ENCODE data around the gene HEXIM2. TPM values are rescaled to one million over a fixed set of nuclear protein-coding genes. Genes with fewer than 3 reads are reported as not detected.

HEXIM2 gene
- total and polyA plus RNA-seq, 2 of the 13 experiments (the other 11 are each of a cell fraction or from before 2014, with no cell fraction given), result 27.1 to 32.4 TPM

DNA sequence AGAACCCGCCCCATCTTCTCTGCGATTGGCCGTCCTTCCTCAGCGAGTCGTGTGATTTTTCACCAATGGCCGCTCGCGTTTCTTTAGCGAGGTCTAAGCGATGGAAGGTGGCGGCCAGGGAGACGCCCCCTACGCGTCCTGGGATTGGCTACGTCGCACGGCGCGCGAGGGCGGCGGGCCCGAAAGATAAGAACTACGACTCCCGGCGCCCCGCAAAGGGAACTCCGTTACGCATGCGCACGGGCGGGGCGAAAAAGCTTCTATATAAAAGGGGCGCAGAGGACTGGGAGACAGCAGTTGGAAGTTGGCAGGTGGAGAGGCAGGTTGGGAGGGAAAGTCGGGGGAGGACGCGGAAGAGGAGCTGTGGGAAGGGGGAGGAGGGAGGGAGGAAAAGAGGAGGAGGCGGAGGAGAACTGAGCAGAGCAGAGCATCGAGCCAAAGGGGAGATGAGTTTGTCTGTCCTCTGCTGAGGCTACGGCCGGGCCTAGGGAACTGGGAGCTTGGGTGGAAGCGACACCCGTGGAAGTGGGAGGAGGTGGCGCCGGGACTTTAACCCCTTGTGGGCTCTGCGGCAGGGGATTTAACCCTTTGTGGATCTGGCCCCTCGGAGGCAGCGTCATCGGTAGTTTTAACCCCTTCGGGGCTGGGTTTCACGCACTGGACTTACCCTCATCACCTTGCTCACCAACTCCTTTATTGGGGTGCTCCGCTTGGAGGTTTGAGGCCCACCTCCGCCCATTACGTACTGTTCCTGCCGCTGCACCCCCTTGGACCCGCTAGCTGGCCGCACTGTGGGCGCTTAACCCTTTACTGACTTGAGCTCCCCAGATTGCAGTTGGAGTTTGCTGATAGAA lies 13.3 kb upstream of the HEXIM2 start, which contains the start of gene HEXIM1 (continued):
- TF ChIP-seq ZBTB1 (CRISPR knock-in tag; IDR thresholded peaks at IDR 0.05; ENCODE audit: borderline replicate concordance), result no peak
- peak; percentile 88 for TF ChIP-seq RBFOX2 (IDR thresholded peaks at IDR 0.05; ENCODE audit: low read depth, low read length)
- TF ChIP-seq ZNF776 (CRISPR knock-in tag; IDR thresholded peaks at IDR 0.05), result peak; percentile 88; the same call in 1 of the 2 replicates
- no peak; the same call in 1 of the 2 replicates for TF ChIP-seq SMAD3 (CRISPR knock-in tag; IDR thresholded peaks at IDR 0.05)
- no peak for TF ChIP-seq ZFP62 (CRISPR knock-in tag; IDR thresholded peaks at IDR 0.05)
- TF ChIP-seq, protein P1, sequence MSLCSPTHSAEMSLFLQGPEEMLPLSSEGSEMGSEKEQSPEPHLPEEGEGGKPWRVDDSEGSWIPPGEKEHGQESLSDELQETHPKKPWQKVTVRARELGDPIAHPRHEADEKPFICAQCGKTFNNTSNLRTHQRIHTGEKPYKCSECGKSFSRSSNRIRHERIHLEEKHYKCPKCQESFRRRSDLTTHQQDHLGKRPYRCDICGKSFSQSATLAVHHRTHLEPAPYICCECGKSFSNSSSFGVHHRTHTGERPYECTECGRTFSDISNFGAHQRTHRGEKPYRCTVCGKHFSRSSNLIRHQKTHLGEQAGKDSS (CRISPR knock-in tag; IDR thresholded peaks at IDR 0.05; ENCODE audit: borderline replicate concordance, low read depth), result peak; percentile 85
- TF ChIP-seq SIX4 (CRISPR knock-in tag; IDR thresholded peaks at IDR 0.05), result peak; percentile 81
- TF ChIP-seq KDM2A (CRISPR knock-in tag; IDR thresholded peaks at IDR 0.05; ENCODE audit: borderline replicate concordance, low read depth), result peak; percentile 88; the same call in 1 of the 2 replicates
- peak; percentile 82 for TF ChIP-seq ZNF350 (CRISPR knock-in tag; IDR thresholded peaks at IDR 0.05; ENCODE audit: borderline replicate concordance, low read depth)
- no peak for TF ChIP-seq MBNL3 (CRISPR knock-in tag; conservative IDR thresholded peaks at IDR 0.05)
- TF ChIP-seq ZNF619 (CRISPR knock-in tag; IDR thresholded peaks at IDR 0.05), result peak; percentile 96
- TF ChIP-seq, protein P2, sequence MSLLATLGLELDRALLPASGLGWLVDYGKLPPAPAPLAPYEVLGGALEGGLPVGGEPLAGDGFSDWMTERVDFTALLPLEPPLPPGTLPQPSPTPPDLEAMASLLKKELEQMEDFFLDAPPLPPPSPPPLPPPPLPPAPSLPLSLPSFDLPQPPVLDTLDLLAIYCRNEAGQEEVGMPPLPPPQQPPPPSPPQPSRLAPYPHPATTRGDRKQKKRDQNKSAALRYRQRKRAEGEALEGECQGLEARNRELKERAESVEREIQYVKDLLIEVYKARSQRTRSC (CRISPR knock-in tag; IDR thresholded peaks at IDR 0.05; ENCODE audit: low read depth), result peak; percentile 65; the same call in 1 of the 2 replicates
- 0 out of 2 replicates have a peak, but pooled peaks have one; percentile 11 for TF ChIP-seq REXO4 (CRISPR knock-in tag; IDR thresholded peaks at IDR 0.05; ENCODE audit: borderline replicate concordance)
- TF ChIP-seq TAF15 (IDR thresholded peaks at IDR 0.05; ENCODE audit: low read depth, low read length, poor library complexity, severe bottlenecking), result peak; percentile 96
- peak; percentile 72 for TF ChIP-seq PHF20 (CRISPR knock-in tag; IDR thresholded peaks at IDR 0.05)
- TF ChIP-seq SCMH1 (CRISPR knock-in tag; IDR thresholded peaks at IDR 0.05; ENCODE audit: borderline replicate concordance), result no peak
- TF ChIP-seq ZNF615 (CRISPR knock-in tag; IDR thresholded peaks at IDR 0.05; ENCODE audit: borderline replicate concordance), result peak; percentile 95; the same call in 1 of the 2 replicates
- TF ChIP-seq CHCHD3 (CRISPR knock-in tag; IDR thresholded peaks at IDR 0.05), result no peak; the same call in 1 of the 2 replicates
- TF ChIP-seq ZNF432 (CRISPR knock-in tag; IDR thresholded peaks at IDR 0.05; ENCODE audit: borderline replicate concordance), result no peak
- peak; percentile 53 for TF ChIP-seq PHF5A (CRISPR knock-in tag; IDR thresholded peaks at IDR 0.05; ENCODE audit: low read depth, unreplicated experiment)
- TF ChIP-seq, protein P3, sequence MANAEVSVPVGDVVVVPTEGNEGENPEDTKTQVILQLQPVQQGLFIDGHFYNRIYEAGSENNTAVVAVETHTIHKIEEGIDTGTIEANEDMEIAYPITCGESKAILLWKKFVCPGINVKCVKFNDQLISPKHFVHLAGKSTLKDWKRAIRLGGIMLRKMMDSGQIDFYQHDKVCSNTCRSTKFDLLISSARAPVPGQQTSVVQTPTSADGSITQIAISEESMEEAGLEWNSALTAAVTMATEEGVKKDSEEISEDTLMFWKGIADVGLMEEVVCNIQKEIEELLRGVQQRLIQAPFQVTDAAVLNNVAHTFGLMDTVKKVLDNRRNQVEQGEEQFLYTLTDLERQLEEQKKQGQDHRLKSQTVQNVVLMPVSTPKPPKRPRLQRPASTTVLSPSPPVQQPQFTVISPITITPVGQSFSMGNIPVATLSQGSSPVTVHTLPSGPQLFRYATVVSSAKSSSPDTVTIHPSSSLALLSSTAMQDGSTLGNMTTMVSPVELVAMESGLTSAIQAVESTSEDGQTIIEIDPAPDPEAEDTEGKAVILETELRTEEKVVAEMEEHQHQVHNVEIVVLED (CRISPR knock-in tag; IDR thresholded peaks at IDR 0.05; ENCODE audit: borderline replicate concordance), result peak; percentile 98
- TF ChIP-seq ZNF331 (CRISPR knock-in tag; IDR thresholded peaks at IDR 0.05), result peak; percentile 82
- TF ChIP-seq AKAP8 (CRISPR knock-in tag; IDR thresholded peaks at IDR 0.05), result peak; percentile 96
- peak; percentile 87 for TF ChIP-seq ZFP82 (CRISPR knock-in tag; IDR thresholded peaks at IDR 0.05; ENCODE audit: borderline replicate concordance)
- TF ChIP-seq CAMTA2 (CRISPR knock-in tag; IDR thresholded peaks at IDR 0.05; ENCODE audit: borderline replicate concordance), result no peak; the same call in 1 of the 2 replicates
- peak; percentile 95 for TF ChIP-seq ZNF781 (CRISPR knock-in tag; IDR thresholded peaks at IDR 0.05; ENCODE audit: borderline replicate concordance, not compliant biosample characterization)
- no peak; the same call in 1 of the 2 replicates for TF ChIP-seq ZNF205 (CRISPR knock-in tag; IDR thresholded peaks at IDR 0.05)
